GM12878 (cell line): ENCODE data around the gene KCNQ1. TPM values are rescaled to one million over a fixed set of nuclear protein-coding genes. Genes with fewer than 3 reads are reported as not detected.

Experiments
- ATAC-seq: fragments of 200-7000 bp; cut with Tn5 transposase; 3 replicates; pipeline ENCODE4 v1.9.1; 2020; ENCODE audit warnings: mild to moderate bottlenecking, moderate library complexity
- BruUV-seq: library from RNA; stranded (reverse); fragments of 400-500 nt; replicated peaks from 2 replicates; lab custom pipeline; 2021; lab: Mats Ljungman, UMichigan
- CTCF ChIA-PET: fragments of 300-600 bp; sonication (Branson Sonifier 250); formaldehyde crosslinking; extraction: SDS; loops from one replicate; lab custom pipeline; 2021; ENCODE audit warnings: inconsistent platforms; lab: Yijun Ruan, JAX
- POLR2A ChIA-PET: fragments of 350-600 bp; formaldehyde crosslinking; extraction: SDS; loops from one replicate; lab custom pipeline; 2021; ENCODE audit warnings: inconsistent platforms; lab: Charles Lee
- RAD21 ChIA-PET: fragments of 300-600 bp; sonication (Branson Sonifier 250); formaldehyde crosslinking; loops from one replicate; lab custom pipeline; 2023; ENCODE audit warnings: antibody characterized with exemption; ENCODE audit not compliant: unreplicated experiment; lab: Charles Lee
- SMC1A ChIA-PET: fragments of 300-600 bp; sonication (Branson Sonifier 250); formaldehyde crosslinking; loops from one replicate; lab custom pipeline; 2023; ENCODE audit not compliant: unreplicated experiment, uncharacterized antibody; lab: Charles Lee
- DNase-seq: peaks from one replicate; pipeline ENCODE4 v3.0.0-alpha.2; 2011; ENCODE audit warnings: low read depth, low spot score
- FAIRE-seq: peaks from 3 replicates; lab custom pipeline; 2011; peaks lifted over from hg19 to GRCh38; lab: Jason Lieb, UNC
- H2AFZ ChIP-seq: 2 replicates; pipeline ENCODE4 v1.6.0; 2011; ENCODE audit warnings: low read depth, low read length, control low read depth; ENCODE audit not compliant: control insufficient read depth
- H3K27ac ChIP-seq: 2 replicates; pipeline ENCODE4 v1.5.1; 2011; ENCODE audit warnings: control low read depth; ENCODE audit not compliant: control insufficient read depth, insufficient read depth
- H3K27me3 ChIP-seq, 2 experiments: replicated peaks in 1 of 2; 2 replicates each; pipeline versions ENCODE4 v1.6.0 to v1.6.1; 2011; ENCODE audit warnings: low read length in 1 of 2; ENCODE audit not compliant: control insufficient read depth in 2 of 2, insufficient read depth in 2 of 2
- H3K36me3 ChIP-seq, 2 experiments: 2 replicates each; pipeline ENCODE4 v1.5.1; 2011; ENCODE audit warnings: low read length in 1 of 2; ENCODE audit not compliant: control insufficient read depth in 2 of 2, insufficient read depth in 2 of 2
- H3K4me1 ChIP-seq: 2 replicates; pipeline ENCODE4 v1.6.1; 2011; ENCODE audit warnings: mild to moderate bottlenecking, low read length, moderate library complexity, mixed read lengths; ENCODE audit not compliant: control insufficient read depth, insufficient read depth
- H3K4me2 ChIP-seq: 2 replicates; pipeline ENCODE4 v1.6.0; 2011; ENCODE audit warnings: control low read depth; ENCODE audit not compliant: control insufficient read depth, insufficient read depth
- H3K4me3 ChIP-seq: fragments of 200-600 bp; sonication (generic); 2 replicates; pipeline ENCODE4 v1.5.1; 2016
- H3K79me2 ChIP-seq: 2 replicates; pipeline ENCODE4 v1.6.0; 2011; ENCODE audit warnings: low read length; ENCODE audit not compliant: control insufficient read depth, insufficient read depth
- H3K9ac ChIP-seq: 2 replicates; pipeline ENCODE4 v1.8.0; 2011; ENCODE audit warnings: low read length, control low read depth, mixed read lengths; ENCODE audit not compliant: control insufficient read depth, insufficient read depth
- H3K9me3 ChIP-seq: replicated peaks from 3 replicates; pipeline ENCODE4 v1.5.1; 2011; ENCODE audit warnings: mild to moderate bottlenecking, low read length; ENCODE audit not compliant: control insufficient read depth, insufficient read depth
- H4K20me1 ChIP-seq: 2 replicates; pipeline ENCODE4 v1.6.0; 2011; ENCODE audit not compliant: control insufficient read depth, insufficient read depth
- BCL3 ChIP-seq: IDR thresholded peaks from 2 replicates; pipeline ENCODE4 v1.6.1; 2011; ENCODE audit warnings: borderline replicate concordance, low read depth, mild to moderate bottlenecking, moderate library complexity, low read length; ENCODE audit not compliant: insufficient read depth, poor library complexity, severe bottlenecking
- HCFC1 ChIP-seq: fragments of 150-350 bp; IDR thresholded peaks from 2 replicates; pipeline ENCODE4 v1.6.1; 2014; ENCODE audit warnings: low read length
- LARP7 ChIP-seq: fragments of 450-650 bp; IDR thresholded peaks from 2 replicates; pipeline ENCODE4 v1.6.1; 2017; ENCODE audit warnings: mild to moderate bottlenecking
- RB1 ChIP-seq: fragments of 450-650 bp; formaldehyde crosslinking; IDR thresholded peaks from 2 replicates; pipeline ENCODE4 v1.6.1; 2017; ENCODE audit warnings: mild to moderate bottlenecking, borderline replicate concordance
- RUNX3 ChIP-seq: IDR thresholded peaks from 2 replicates; pipeline ENCODE4 v1.6.1; 2012; ENCODE audit warnings: low read length, inconsistent platforms
- SUPT20H ChIP-seq: IDR thresholded peaks from 2 replicates; pipeline ENCODE4 v1.6.1; 2011; ENCODE audit warnings: low read depth, mild to moderate bottlenecking, low read length, moderate library complexity, borderline replicate concordance; ENCODE audit not compliant: control insufficient read depth
- ZNF622 ChIP-seq: fragments of 450-650 bp; IDR thresholded peaks from 2 replicates; pipeline ENCODE4 v1.6.1; 2017; ENCODE audit warnings: mild to moderate bottlenecking, inconsistent platforms
- WGBS: methylation state at CpG from one replicate; pipeline ENCODE4 v1.1.6; 2016; ENCODE audit warnings: low lambda C conversion rate; ENCODE audit not compliant: insufficient replicate concordance, insufficient coverage; ENCODE audit errors: missing lambda C conversion rate; 5-methylcytosine and 5-hydroxymethylcytosine counted together
- in situ Hi-C: fragments of 300-500 bp; cut with MboI; formaldehyde crosslinking; loops from 9 replicates; pipeline ENCODE4 v1.14.3; 2018; ENCODE audit warnings: mixed read lengths
- intact Hi-C: fragments of 100-400 bp; cut with micrococcal nuclease; formaldehyde crosslinking; loops from one replicate; pipeline ENCODE4 v1.14.2; 2022; ENCODE audit not compliant: unreplicated experiment
- polyA plus RNA-seq, 11 experiments: library from polyadenylated mRNA; depleted of rRNA in 4 of 11; unstranded in 6 of 11; stranded (reverse) in 5 of 11; fragments of >200 nt; fragmentation: Nextera tagmentation in 4 of 11; fragmentation: Illumina TruSeq in 1 of 11; extraction: Ambion mirVana in 4 of 11; extraction: Trizol in 1 of 11; gene quantifications; 1 replicate in 1 of 11; 2 replicates in 10 of 11; pipeline versions ENCODE4 v1.2.1 to v1.2.3, GENCODE V29; 2011 to 2016; ENCODE audit warnings: inconsistent platforms in 2 of 11, missing spikeins in 2 of 11, low read depth in 1 of 11
- total RNA-seq, 4 experiments: library from RNA; depleted of rRNA in 3 of 4; stranded (reverse); fragments of >200 nt in 3 of 4; fragmentation: Illumina TruSeq in 1 of 4; extraction: Trizol in 1 of 4; gene quantifications; 2 replicates each; pipeline versions ENCODE4 v1.2.1 to v1.2.3, GENCODE V29; 2013 to 2021

Gene KCNQ1
- total and polyA plus RNA-seq, 10 of the 15 experiments (the other 5 are each of a cell fraction or from before 2014, with no cell fraction given) = 0.03 to 0.15 (median 0.12) TPM; not detected in 7

DNA sequence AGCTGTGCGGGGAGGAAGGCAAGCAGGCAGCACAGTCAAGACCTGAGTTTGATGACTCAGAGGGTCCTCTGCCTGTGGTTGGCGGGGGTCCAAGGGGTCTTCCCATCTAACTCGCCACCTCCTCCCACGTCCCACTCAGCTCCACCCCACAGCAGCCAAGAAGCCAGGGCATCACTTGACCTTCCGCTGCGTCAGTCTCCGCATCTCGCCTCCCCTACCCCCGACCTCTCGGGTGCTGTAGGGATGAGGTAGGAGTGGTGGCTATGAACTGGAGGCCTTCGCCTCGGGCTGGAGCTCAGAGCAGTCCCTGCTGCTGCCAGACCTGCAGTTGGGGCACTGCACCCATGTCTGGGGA lies 350.1 kb downstream of the KCNQ1 start:
- H3K36me3 ChIP-seq = no peaks in the 10 kb centered on the region
- ATAC-seq (no peak), DNase-seq (no peak), FAIRE-seq (no peak)
- no peaks in the 10 kb centered on the region for H4K20me1 ChIP-seq
- WGBS = 46% methylated on average over 12 of the region's 12 CpGs
- no TSS peak for BruUV-seq
- no peak overlapping the region for H2AFZ ChIP-seq
- ChIA-PET CTCF (no interaction called here), POLR2A (no interaction called here), SMC1A (no interaction called here), RAD21 (no interaction called here)
- intact Hi-C loops = no loop called here
- no peaks in the 10 kb centered on the region for H3K9me3 ChIP-seq
- H3K27ac ChIP-seq = no peak overlapping the region
- no peak overlapping the region for H3K4me3 ChIP-seq
- no peak overlapping the region for H3K4me2 ChIP-seq
- H3K9ac ChIP-seq = no peak overlapping the region
- no peak for TF ChIP-seq HCFC1
- no peaks in the 10 kb centered on the region for H3K27me3 ChIP-seq
- in situ Hi-C loops = no loop called here
- no peaks in the 10 kb centered on the region for H3K79me2 ChIP-seq
- H3K4me1 ChIP-seq = no peaks in the 10 kb centered on the region

DNA sequence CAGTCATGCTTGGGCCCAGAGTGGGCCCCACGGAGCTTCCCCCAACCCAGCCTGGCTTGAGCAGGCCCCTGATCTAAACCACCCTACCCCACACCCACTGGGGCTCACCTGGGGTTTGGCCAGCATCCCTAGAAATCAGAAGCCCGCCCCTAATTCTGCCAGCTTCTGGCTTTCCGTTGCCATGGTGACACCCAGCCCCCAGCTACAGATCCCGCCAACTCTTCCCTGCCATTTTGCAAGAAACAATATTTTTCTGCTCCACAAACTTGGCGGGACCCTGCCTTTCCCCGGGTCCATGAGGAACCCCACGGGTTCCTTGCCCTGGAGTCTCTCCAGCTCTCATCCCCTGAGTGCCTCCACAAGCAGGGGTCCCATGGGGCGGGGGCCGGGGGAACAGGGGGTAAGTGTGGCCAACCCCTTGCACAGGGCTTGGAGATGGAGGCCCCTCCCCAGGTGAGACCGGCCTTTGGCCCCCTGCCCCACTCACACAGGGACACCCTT lies 350.7 kb downstream of the KCNQ1 start:
- TF ChIP-seq SUPT20H (no peak), BCL3 (no peak), LARP7 (no peak), ZNF622 (no peak), RUNX3 (no peak), RB1 (no peak)
- no peak for DNase-seq
- FAIRE-seq = no peak
- no peaks in the 10 kb centered on the region for H3K79me2 ChIP-seq
- H3K9ac ChIP-seq = no peak overlapping the region
- POLR2A ChIA-PET = no interaction called here
- ATAC-seq = no peak
- H3K27ac ChIP-seq = no peak overlapping the region
- WGBS = 37% methylated on average over 7 of the region's 10 CpGs
- SMC1A ChIA-PET = no interaction called here
- no peaks in the 10 kb centered on the region for H3K36me3 ChIP-seq
- H3K9me3 ChIP-seq = no peaks in the 10 kb centered on the region
- H3K4me3 ChIP-seq = no peak overlapping the region
- in situ Hi-C loops (no loop called here), intact Hi-C loops (no loop called here)
- H3K4me1 ChIP-seq = no peaks in the 10 kb centered on the region
- no peak overlapping the region for H2AFZ ChIP-seq
- H3K4me2 ChIP-seq = no peak overlapping the region
- no peaks in the 10 kb centered on the region for H4K20me1 ChIP-seq
- no peaks in the 10 kb centered on the region for H3K27me3 ChIP-seq
- no TSS peak for BruUV-seq
- CTCF ChIA-PET = no interaction called here
- RAD21 ChIA-PET = no interaction called here
